MCF 10A (cell line): ENCODE data around the gene BTN3A1. TPM values are rescaled to one million over a fixed set of nuclear protein-coding genes. Genes with fewer than 3 reads are reported as not detected.
"Not testable (repeated sequence)": the region's sequence is repeated elsewhere in the genome, so short reads cannot be mapped to it uniquely, and the experiment has no call there.

Source experiments
- BruUV-seq: library from RNA; stranded (reverse); fragments of 400-500 nt; replicated peaks from 2 replicates; lab custom pipeline; 2021; lab: Mats Ljungman, UMichigan
- CTCF ChIA-PET: fragments of 300-600 bp; sonication (Branson Sonifier 250); formaldehyde crosslinking; extraction: SDS; loops from one replicate; lab custom pipeline; 2021; ENCODE audit warnings: antibody characterized with exemption, inconsistent platforms; lab: Yijun Ruan, JAX
- POLR2A ChIA-PET: fragments of 300-600, 350-650 bp; sonication (Branson Sonifier 250); formaldehyde crosslinking; extraction: SDS; loops from one replicate; lab custom pipeline; 2020; ENCODE audit warnings: antibody characterized with exemption, inconsistent platforms; lab: Yijun Ruan, JAX
- DNase-seq: peaks from one replicate; pipeline ENCODE4 v3.0.0-alpha.2; 2018; ENCODE audit not compliant: unreplicated experiment
- H3K27ac Mint-ChIP-seq: one replicate; pipeline ENCODE4 v1.8.0; 2022; ENCODE audit warnings: mild to moderate bottlenecking, low read depth, mixed read lengths; ENCODE audit not compliant: unreplicated experiment
- H3K27me3 Mint-ChIP-seq: one replicate; pipeline ENCODE4 v1.8.0; 2022; ENCODE audit warnings: mixed read lengths; ENCODE audit not compliant: insufficient read depth, unreplicated experiment
- H3K36me3 Mint-ChIP-seq: one replicate; pipeline ENCODE4 v1.8.0; 2022; ENCODE audit warnings: mild to moderate bottlenecking, moderate library complexity, mixed read lengths; ENCODE audit not compliant: insufficient read depth, unreplicated experiment
- H3K4me1 Mint-ChIP-seq: one replicate; pipeline ENCODE4 v1.8.0; 2022; ENCODE audit warnings: mixed read lengths; ENCODE audit not compliant: insufficient read depth, unreplicated experiment
- H3K4me3 Mint-ChIP-seq: one replicate; pipeline ENCODE4 v1.8.0; 2022; ENCODE audit warnings: mild to moderate bottlenecking, moderate library complexity, mixed read lengths; ENCODE audit not compliant: unreplicated experiment
- H3K9me3 Mint-ChIP-seq: one replicate; pipeline ENCODE4 v1.8.0; 2022; ENCODE audit warnings: mixed read lengths; ENCODE audit not compliant: unreplicated experiment
- intact Hi-C: fragments of 100-400 bp; cut with micrococcal nuclease; formaldehyde crosslinking; loops from 2 replicates; pipeline ENCODE4 v1.14.1; 2022
- total RNA-seq: library from RNA; stranded (reverse); gene quantifications from 2 replicates; pipeline ENCODE4 v1.2.3, GENCODE V29; 2022
- TF ChIP-seq, protein P1 (sequence below): fragments of 200-600 bp; IDR thresholded peaks from one replicate; pipeline ENCODE4 v1.8.0; 2022; ENCODE audit warnings: antibody characterized with exemption, mild to moderate bottlenecking; ENCODE audit not compliant: unreplicated experiment

The BTN3A1 gene
- total RNA-seq, 1 experiment from 2014 or later: 8.0 TPM

DNA sequence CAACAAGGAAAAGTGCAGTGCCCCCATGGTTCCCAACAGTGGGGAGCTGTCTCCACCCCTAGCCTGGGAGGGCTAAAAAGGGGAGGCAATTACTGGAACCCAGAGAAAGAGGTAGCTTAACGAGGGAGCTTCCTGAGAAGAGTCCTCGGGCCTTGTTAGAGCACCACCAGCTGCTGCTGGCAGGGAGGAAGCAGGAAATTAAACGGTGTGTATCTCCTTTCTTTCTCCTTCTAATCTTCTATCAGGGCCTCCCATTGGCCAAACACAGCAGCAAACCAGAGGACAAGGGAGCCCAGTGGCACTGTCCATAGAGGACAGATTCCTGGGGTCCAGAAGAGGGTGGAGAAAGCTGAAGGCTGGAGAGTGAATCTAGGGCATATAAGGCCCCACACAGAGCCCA is 26.8 kb upstream of the BTN3A1 start:
- H3K27ac Mint-ChIP-seq: peak overlapping the region; percentile 32
- no peaks in the 10 kb centered on the region for H3K9me3 Mint-ChIP-seq
- no TSS peak for BruUV-seq
- H3K4me1 Mint-ChIP-seq: peaks cover 9% of the 10 kb centered on the region
- H3K27me3 Mint-ChIP-seq: no peaks in the 10 kb centered on the region
- ChIA-PET CTCF (no interaction called here), POLR2A (no interaction called here)
- DNase-seq: no peak
- intact Hi-C loops: no loop called here
- H3K36me3 Mint-ChIP-seq: peaks cover 15% of the 10 kb centered on the region
- TF ChIP-seq, protein P1, sequence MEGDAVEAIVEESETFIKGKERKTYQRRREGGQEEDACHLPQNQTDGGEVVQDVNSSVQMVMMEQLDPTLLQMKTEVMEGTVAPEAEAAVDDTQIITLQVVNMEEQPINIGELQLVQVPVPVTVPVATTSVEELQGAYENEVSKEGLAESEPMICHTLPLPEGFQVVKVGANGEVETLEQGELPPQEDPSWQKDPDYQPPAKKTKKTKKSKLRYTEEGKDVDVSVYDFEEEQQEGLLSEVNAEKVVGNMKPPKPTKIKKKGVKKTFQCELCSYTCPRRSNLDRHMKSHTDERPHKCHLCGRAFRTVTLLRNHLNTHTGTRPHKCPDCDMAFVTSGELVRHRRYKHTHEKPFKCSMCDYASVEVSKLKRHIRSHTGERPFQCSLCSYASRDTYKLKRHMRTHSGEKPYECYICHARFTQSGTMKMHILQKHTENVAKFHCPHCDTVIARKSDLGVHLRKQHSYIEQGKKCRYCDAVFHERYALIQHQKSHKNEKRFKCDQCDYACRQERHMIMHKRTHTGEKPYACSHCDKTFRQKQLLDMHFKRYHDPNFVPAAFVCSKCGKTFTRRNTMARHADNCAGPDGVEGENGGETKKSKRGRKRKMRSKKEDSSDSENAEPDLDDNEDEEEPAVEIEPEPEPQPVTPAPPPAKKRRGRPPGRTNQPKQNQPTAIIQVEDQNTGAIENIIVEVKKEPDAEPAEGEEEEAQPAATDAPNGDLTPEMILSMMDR: no peak
- no peak overlapping the region for H3K4me3 Mint-ChIP-seq

DNA sequence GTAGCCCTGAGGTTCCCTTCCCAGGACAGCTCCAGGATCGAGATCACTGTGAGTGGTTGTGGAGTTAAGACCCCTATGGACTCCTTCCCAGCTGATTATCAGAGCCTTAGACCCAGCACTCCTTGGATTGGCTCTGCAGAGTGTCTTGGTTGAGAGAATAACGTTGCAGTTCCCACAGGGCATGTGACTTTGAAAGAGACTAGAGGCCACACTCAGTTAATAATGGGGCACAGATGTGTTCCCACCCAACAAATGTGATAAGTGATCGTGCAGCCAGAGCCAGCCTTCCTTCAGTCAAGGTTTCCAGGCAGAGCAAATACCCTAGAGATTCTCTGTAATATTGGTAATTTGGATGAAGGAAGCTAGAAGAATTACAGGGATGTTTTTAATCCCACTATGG is 24.4 kb upstream of the BTN3A1 start:
- no peaks in the 10 kb centered on the region for H3K27me3 Mint-ChIP-seq

DNA sequence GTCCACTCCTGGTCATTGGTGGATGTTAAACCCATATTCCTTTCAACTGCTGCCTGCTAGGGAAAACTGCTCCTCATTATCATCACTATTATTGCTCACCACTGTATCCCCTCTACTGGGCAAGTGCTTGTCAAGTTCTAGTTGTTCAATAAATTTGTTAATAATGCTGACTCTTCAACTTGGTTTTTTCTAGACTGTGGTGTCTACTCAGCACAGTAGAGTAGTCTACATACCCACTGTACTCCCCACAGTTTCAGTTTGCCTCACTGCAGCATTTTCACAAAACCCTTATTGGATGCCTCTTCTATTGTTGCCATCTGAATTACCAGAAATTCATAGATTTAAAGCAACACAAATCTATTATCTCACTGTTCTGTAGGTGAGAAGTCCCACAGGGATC is 23.9 kb upstream of the BTN3A1 start:
- CTCF ChIA-PET, H3K4me3 Mint-ChIP-seq, intact Hi-C loops, H3K27ac Mint-ChIP-seq, H3K27me3 Mint-ChIP-seq, DNase-seq, BruUV-seq, POLR2A ChIA-PET, H3K9me3 Mint-ChIP-seq: not testable (repeated sequence)
- H3K4me1 Mint-ChIP-seq: peaks cover 28% of the 10 kb centered on the region
- peaks cover 15% of the 10 kb centered on the region for H3K36me3 Mint-ChIP-seq

More for the DNA sequence above, 24.4 kb upstream of the BTN3A1 start:
- no peak overlapping the region for H3K4me3 Mint-ChIP-seq
- no peaks in the 10 kb centered on the region for H3K9me3 Mint-ChIP-seq
- no peak overlapping the region for H3K27ac Mint-ChIP-seq
- CTCF ChIA-PET: no interaction called here
- peaks cover 24% of the 10 kb centered on the region for H3K4me1 Mint-ChIP-seq
- POLR2A ChIA-PET: interaction anchor here (0.6 to 1.3 kb wide), 3 partner anchors 14 to 83 kb away, joined by 3 to 4 read pairs (median 4); no protein-coding TSS in a partner anchor
- BruUV-seq: no TSS peak
- TF ChIP-seq, protein P1: no peak
- no peak for DNase-seq
- intact Hi-C loops: no loop called here
- H3K36me3 Mint-ChIP-seq: peaks cover 15% of the 10 kb centered on the region

DNA sequence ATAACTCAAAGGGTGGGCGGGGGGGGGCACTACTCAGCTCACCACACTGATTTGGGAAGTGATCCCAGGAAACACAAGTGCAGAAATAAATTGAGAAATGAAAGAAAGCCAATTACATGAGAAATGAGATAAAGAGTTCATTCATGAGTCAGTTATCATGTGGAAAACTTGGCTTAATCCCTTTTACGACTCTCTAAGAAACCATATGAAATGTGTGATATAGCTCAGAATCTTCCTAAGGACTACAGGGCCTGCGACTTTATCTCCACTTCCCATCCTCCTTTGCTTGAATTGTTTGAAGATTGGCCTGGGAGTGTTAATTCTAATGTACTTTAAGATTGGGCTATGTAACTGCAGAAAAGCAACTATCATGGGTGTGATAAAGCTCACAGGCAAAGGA is 22.8 kb upstream of the BTN3A1 start:
- TF ChIP-seq, protein P1: no peak
- Mint-ChIP-seq H3K27me3 (no peaks in the 10 kb centered on the region), H3K9me3 (no peaks in the 10 kb centered on the region), H3K27ac (no peak overlapping the region), H3K36me3 (peaks cover 3% of the 10 kb centered on the region), H3K4me1 (peaks cover 35% of the 10 kb centered on the region), H3K4me3 (no peak overlapping the region)
- intact Hi-C loops: no loop called here
- POLR2A ChIA-PET: interaction anchor here (0.6 kb wide), 1 partner anchor 48 kb away, joined by 3 read pairs; no protein-coding TSS in a partner anchor
- CTCF ChIA-PET: interaction anchor here (1.0 kb wide), 1 partner anchor 38 kb away, joined by 3 read pairs; no protein-coding TSS in a partner anchor
- no peak for DNase-seq
- no TSS peak for BruUV-seq
